Common myeloid progenitor, CD34-positive (primary cell): ENCODE data around the gene B4GALT5.
"Not testable (repeated sequence)": the region's sequence is repeated elsewhere in the genome, so short reads cannot be mapped to it uniquely, and the experiment has no call there.

Experiments used
- CTCF ChIA-PET: fragments of 350-600 bp; sonication (Branson Sonifier 250); formaldehyde crosslinking; loops from one replicate; lab custom pipeline; 2021; ENCODE audit warnings: antibody characterized with exemption; lab: Charles Lee
- POLR2A ChIA-PET: fragments of 350-600 bp; sonication (Branson Sonifier 250); formaldehyde crosslinking; loops from one replicate; lab custom pipeline; 2021; ENCODE audit warnings: antibody characterized with exemption; lab: Charles Lee
- DNase-seq, 3 donors: peaks; one replicate each; pipeline versions ENCODE4 v3.0.0 to v3.0.0-alpha.2; 2013
- H3K27ac ChIP-seq, 2 experiments: 1 replicate in 1 of 2; 2 replicates in 1 of 2; pipeline ENCODE4 v1.7.0; 2013; ENCODE audit warnings: inconsistent platforms in 2 of 2, low read length in 2 of 2, mild to moderate bottlenecking in 2 of 2, low read depth in 1 of 2, moderate library complexity in 1 of 2; ENCODE audit not compliant: severe bottlenecking in 2 of 2, insufficient read depth in 1 of 2, poor library complexity in 1 of 2
- H3K27me3 ChIP-seq, 5 experiments: replicated peaks in 2 of 5; 1 replicate in 3 of 5; 2 replicates in 2 of 5; pipeline versions ENCODE4 v1.6.1 to v1.7.0; 2013; ENCODE audit warnings: low read length in 4 of 5, mild to moderate bottlenecking in 2 of 5, moderate library complexity in 2 of 5, inconsistent platforms in 1 of 5; ENCODE audit not compliant: insufficient read depth in 5 of 5, control insufficient read depth in 4 of 5
- H3K36me3 ChIP-seq, 4 experiments: 1 replicate in 2 of 4; 2 replicates in 2 of 4; pipeline versions ENCODE4 v1.6.1 to v1.7.0; 2013; ENCODE audit warnings: low read length in 3 of 4, control low read depth in 1 of 4, mild to moderate bottlenecking in 1 of 4; ENCODE audit not compliant: control insufficient read depth in 4 of 4, insufficient read depth in 4 of 4
- H3K4me1 ChIP-seq, 4 experiments: 1 replicate in 3 of 4; 2 replicates in 1 of 4; pipeline versions ENCODE4 v1.6.1 to v1.7.1; 2013; ENCODE audit warnings: low read length in 3 of 4, mild to moderate bottlenecking in 3 of 4, control low read depth in 1 of 4, inconsistent platforms in 1 of 4, moderate library complexity in 1 of 4; ENCODE audit not compliant: control insufficient read depth in 4 of 4, insufficient read depth in 4 of 4; ENCODE audit errors: control extremely low read depth in 1 of 4
- H3K4me3 ChIP-seq, 7 experiments: 1 replicate in 4 of 7; 2 replicates in 3 of 7; pipeline versions ENCODE4 v1.5.1 to v1.7.0; 2013; ENCODE audit warnings: mild to moderate bottlenecking in 7 of 7, low read length in 6 of 7, moderate library complexity in 6 of 7, inconsistent platforms in 2 of 7, low read depth in 2 of 7, control low read depth in 1 of 7; ENCODE audit not compliant: insufficient read depth in 4 of 7, control insufficient read depth in 1 of 7; ENCODE audit errors: extremely low read depth in 1 of 7
- H3K9me3 ChIP-seq, 5 experiments: 1 replicate in 4 of 5; 2 replicates in 1 of 5; pipeline versions ENCODE4 v1.6.1 to v1.7.1; 2013; ENCODE audit warnings: low read length in 4 of 5, mild to moderate bottlenecking in 2 of 5, inconsistent platforms in 1 of 5, low read depth in 1 of 5, moderate library complexity in 1 of 5; ENCODE audit not compliant: control insufficient read depth in 4 of 5, insufficient read depth in 2 of 5; ENCODE audit errors: control extremely low read depth in 1 of 5
- WGBS: methylation state at CpG from one replicate; pipeline ENCODE4 v1.1.5; 2013; ENCODE audit not compliant: insufficient coverage; 5-methylcytosine and 5-hydroxymethylcytosine counted together

Gene B4GALT5

DNA sequence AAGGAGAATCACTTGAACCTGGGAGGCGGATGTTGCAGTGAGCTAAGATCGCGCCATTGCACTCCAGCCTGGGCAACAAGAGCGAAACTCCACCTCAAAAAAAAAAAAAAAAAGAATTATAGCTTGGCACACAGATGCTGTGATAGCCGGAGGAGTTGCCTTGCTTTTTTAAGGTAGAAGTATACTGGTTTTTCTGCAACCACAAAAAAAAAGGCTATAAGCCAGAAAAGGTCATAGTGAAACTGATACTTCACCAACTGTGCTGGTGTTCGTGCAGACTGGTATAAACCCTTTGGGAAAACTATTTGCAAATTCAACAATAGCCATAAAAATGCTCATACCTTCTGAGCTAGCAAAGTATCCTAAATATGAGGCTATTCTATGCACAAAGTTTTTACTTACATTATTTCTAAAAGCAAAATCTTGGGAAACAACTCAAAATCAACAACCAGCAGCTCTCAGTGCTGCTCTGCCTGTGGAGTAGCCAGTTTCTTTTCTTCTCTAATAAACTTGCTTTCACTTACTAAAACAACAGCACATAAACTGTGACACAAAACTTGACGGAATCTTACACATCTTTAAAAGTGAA lies 44.0 kb downstream of the B4GALT5 start:
- Histone ChIP-seq H3K36me3 (no peaks in the 10 kb centered on the region), H3K4me3 (peak overlapping the region in 2 of 7 experiments; percentile 5 to 28), H3K27me3 (no peaks in the 10 kb centered on the region), H3K27ac (no peak overlapping the region), H3K9me3 (no peaks in the 10 kb centered on the region), H3K4me1 (peaks cover 0 to 30% (median 6%) of the 10 kb centered on the region in 4 experiments)
- 92% methylated on average over 4 of the region's 7 CpGs for WGBS
- peak in 2 of 3 donors; percentile 23 to 39 for DNase-seq
- ChIA-PET POLR2A (interaction anchor here (0.7 kb wide), 1 partner anchor 16 kb away, joined by 3 read pairs; no protein-coding TSS in a partner anchor), CTCF (interaction anchor here (0.8 to 1.1 kb wide), 2 partner anchors 10 to 27 kb away, joined by 3 read pairs; no protein-coding TSS in a partner anchor)

DNA sequence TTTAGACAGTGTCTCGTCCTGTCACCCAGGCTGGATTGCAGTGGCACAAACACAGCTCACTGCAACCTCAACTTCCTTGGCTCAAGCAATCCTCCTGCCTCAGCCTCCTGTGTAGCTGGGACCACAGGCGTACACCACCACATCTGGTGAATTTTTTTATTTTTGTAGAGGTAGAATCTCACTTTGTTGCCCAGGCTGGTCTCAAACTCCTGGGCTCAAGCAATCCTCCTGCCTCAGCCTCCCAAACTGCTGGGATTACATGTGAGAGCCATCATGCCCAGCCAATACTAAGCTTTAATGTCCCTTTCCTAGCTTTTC lies 44.8 kb downstream of the B4GALT5 start:
- H3K36me3 ChIP-seq, H3K4me3 ChIP-seq, H3K9me3 ChIP-seq, CTCF ChIA-PET, H3K27me3 ChIP-seq, DNase-seq: not testable (repeated sequence)
- peak overlapping the region in 1 of 2 experiments; percentile 5 for H3K27ac ChIP-seq
- 73% methylated on average over 1 of the region's 2 CpGs for WGBS
- POLR2A ChIA-PET, result interaction anchor here (0.6 kb wide), 1 partner anchor 40 kb away, joined by 3 read pairs; no protein-coding TSS in a partner anchor
- peaks cover 0 to 26% (median 6%) of the 10 kb centered on the region in 4 experiments for H3K4me1 ChIP-seq

DNA sequence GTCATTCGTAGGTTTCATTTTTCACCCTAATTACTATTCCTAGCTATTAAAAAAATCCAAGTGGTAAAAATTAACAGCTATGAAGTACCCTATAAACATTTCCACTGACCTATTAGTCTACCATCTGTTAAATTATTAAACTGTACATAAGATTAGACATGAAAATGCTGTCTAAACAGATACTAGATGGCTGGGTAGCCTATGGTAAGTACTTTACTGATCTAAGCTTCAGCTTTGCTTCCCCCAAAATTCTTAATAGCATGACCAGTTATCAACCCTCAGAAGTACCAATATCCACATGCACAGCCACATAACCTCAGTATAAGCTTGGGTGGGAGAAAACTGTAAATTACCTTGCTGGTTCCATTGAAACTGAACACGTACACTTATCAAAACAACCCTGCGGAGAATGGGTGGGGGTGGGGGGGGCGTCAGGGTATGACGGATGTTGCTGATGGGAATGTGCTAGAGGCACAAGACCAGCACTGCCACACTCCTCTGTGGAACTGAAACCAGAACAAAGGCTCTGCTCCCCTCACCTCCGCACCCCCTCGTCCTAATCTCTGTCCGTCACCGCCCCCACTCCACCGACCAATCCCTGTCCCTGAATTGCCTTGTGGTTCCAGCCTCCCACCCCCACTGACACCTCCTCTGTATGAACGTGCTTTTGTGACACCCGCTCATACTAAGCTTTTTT lies 45.3 kb downstream of the B4GALT5 start:
- no peak overlapping the region for H3K27ac ChIP-seq

DNA sequence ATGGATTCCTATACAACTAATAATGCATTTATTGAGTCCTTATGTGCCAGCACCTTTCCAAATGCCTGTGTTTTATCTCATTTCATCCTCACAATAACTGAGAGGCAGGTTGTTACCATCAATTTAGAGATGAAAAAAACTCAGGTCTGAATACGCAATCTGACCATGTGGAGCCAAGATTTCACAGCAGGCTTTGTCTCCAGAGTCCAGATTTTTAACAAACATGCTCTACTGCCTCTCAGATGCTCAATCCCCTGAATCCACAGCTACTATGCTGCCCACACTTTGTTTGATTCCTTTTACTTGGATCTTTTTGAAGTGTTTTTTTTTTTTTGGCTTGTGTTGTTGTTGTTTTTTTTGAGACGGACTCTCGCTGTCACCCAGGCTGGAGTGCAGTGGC lies 46.8 kb downstream of the B4GALT5 start:
- ChIA-PET POLR2A (no interaction called here), CTCF (no interaction called here)
- Histone ChIP-seq H3K27me3 (no peaks in the 10 kb centered on the region), H3K4me1 (peaks cover 0 to 26% (median 7%) of the 10 kb centered on the region in 4 experiments), H3K9me3 (no peaks in the 10 kb centered on the region), H3K36me3 (no peaks in the 10 kb centered on the region), H3K4me3 (no peak overlapping the region), H3K27ac (no peak overlapping the region)
- DNase-seq, result no peak
- WGBS, result 56% methylated on average over 2 of the region's 3 CpGs

More for the DNA sequence above, 45.3 kb downstream of the B4GALT5 start:
- Histone ChIP-seq H3K36me3 (no peaks in the 10 kb centered on the region), H3K4me3 (no peak overlapping the region), H3K4me1 (peaks cover 0 to 26% (median 6%) of the 10 kb centered on the region in 4 experiments), H3K27me3 (no peaks in the 10 kb centered on the region), H3K9me3 (no peaks in the 10 kb centered on the region)
- 93% methylated on average over 8 of the region's 12 CpGs for WGBS
- DNase-seq, result peak in 1 of 3 donors; percentile 24
- CTCF ChIA-PET, result no interaction called here
- POLR2A ChIA-PET, result interaction anchor here (0.6 kb wide), 2 partner anchors 41 to 43 kb away, joined by 3 read pairs; no protein-coding TSS in a partner anchor

DNA sequence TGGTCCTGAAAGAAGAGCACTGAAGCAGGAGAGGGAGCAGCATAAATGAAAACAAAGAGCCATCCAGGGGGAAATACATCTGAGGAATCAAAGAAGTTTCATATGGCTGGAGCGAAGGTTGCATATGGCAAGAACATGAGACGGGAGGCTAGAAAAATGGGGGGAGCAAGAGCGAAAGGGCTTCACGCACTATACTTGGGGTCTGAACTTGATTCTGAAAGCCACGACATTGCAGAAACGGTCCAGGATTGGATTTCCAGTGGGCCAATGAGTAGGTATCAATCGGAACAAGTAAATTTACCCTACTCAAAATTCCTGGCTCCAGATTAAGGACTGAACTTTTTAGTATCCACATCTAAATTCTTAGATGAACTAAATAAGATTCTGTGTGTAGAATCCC lies 47.9 kb downstream of the B4GALT5 start:
- CTCF ChIA-PET, result no interaction called here
- no peaks in the 10 kb centered on the region for H3K9me3 ChIP-seq
- no peak overlapping the region for H3K27ac ChIP-seq
- no peak overlapping the region for H3K4me3 ChIP-seq
- H3K36me3 ChIP-seq, result no peaks in the 10 kb centered on the region
- no peaks in the 10 kb centered on the region for H3K27me3 ChIP-seq
- WGBS, result 100% methylated on average over 6 of the region's 7 CpGs
- peaks cover 0 to 24% (median 7%) of the 10 kb centered on the region in 4 experiments for H3K4me1 ChIP-seq
- POLR2A ChIA-PET, result no interaction called here
- DNase-seq, result no peak

DNA sequence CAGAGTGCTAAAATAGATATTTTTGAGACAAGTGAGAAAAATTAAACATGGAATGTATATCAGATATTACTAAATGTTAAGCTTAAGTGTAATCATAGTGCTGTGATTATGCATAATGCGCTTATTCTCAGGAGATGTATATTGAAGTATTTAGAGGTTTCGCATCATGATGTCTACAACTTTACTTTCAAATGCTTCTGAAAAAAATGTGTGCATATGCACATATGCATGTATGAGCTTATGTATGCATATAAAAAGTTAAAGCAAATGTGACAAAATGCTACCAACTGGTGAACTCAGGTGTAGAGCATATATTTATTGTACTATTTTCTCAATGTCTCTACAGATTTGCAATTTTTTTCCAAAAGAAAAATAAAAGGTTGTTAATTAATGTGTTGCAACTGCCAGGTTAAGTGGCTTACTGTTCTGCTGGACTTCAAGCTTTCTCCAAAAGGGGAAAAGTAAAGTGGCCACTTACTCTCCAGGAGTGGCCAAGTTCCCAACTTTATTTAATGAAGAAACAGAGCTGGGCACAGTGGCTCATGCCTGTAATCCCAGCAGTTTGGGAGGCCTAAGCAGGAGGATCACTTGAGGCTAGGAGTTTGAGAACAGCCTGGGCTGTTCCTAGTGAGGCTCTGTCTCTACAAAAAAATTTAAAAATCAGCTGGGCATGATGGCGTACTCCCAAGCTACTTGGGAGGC lies 48.9 kb downstream of the B4GALT5 start:
- POLR2A ChIA-PET, result interaction anchor here (0.6 kb wide), 1 partner anchor 10 kb away, joined by 5 read pairs; no protein-coding TSS in a partner anchor
- CTCF ChIA-PET, result interaction anchor here (1.0 to 1.2 kb wide), 2 partner anchors 9 to 11 kb away, joined by 3 to 4 read pairs; no protein-coding TSS in a partner anchor
- 96% methylated on average over 3 of the region's 3 CpGs for WGBS

More for the DNA sequence above, 48.9 kb downstream of the B4GALT5 start:
- no peak overlapping the region for H3K27ac ChIP-seq
- peaks cover 0 to 17% (median 6%) of the 10 kb centered on the region in 4 experiments for H3K4me1 ChIP-seq
- no peaks in the 10 kb centered on the region for H3K9me3 ChIP-seq
- no peaks in the 10 kb centered on the region for H3K36me3 ChIP-seq
- no peak for DNase-seq
- no peak overlapping the region for H3K4me3 ChIP-seq
- no peaks in the 10 kb centered on the region for H3K27me3 ChIP-seq
